ENCODE results near the gene CENPX.

The CENPX gene

DNA sequence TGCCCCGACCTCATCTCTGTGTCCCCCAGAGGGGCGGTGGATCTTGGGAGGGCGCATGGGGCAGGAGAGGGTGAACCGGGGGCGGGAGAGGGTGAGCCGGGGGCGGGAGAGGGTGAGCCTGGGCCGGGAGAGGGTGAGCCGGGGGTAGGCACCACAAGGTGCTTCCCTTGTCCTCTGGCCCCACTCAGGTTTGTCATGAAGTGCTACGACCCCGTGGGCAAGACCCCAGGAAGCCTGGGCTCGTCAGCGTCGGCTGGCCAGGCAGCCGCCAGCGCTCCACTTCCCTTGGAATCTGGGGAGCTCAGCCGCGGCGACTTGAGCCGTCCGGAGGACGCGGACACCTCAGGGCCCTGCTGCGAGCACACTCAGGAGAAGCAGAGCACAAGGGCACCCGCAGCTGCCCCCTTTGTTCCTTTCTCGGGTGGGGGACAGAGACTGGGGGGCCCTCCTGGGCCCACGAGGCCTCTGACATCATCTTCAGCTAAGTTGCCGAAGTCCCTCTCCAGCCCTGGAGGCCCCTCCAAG is 26.4 kb downstream of the CENPX start:
- TF ChIP-seq FOXM1 (IDR thresholded peaks at IDR 0.05; ENCODE audit: borderline replicate concordance, low read depth) (no peak), CEBPB (IDR thresholded peaks at IDR 0.05) (no peak), CREB1 (IDR thresholded peaks at IDR 0.05; ENCODE audit: low read depth) (no peak), EGR1 (IDR thresholded peaks at IDR 0.05) (no peak), YY1 (IDR thresholded peaks at IDR 0.05; ENCODE audit: low read depth) (no peak), NFIC (IDR thresholded peaks at IDR 0.05) (no peak), TEAD4 (IDR thresholded peaks at IDR 0.05) (no peak), TCF12 (IDR thresholded peaks at IDR 0.05; ENCODE audit: low read depth) (no peak), RAD21 (IDR thresholded peaks at IDR 0.05; ENCODE audit: low read depth) (no peak), EP300 (IDR thresholded peaks at IDR 0.05; ENCODE audit: borderline replicate concordance) (no peak), ZBTB7A (IDR thresholded peaks at IDR 0.05; ENCODE audit: low read depth) (no peak), TAF1 (IDR thresholded peaks at IDR 0.05; ENCODE audit: low read depth) (no peak)
- TF ChIP-seq, protein P1, sequence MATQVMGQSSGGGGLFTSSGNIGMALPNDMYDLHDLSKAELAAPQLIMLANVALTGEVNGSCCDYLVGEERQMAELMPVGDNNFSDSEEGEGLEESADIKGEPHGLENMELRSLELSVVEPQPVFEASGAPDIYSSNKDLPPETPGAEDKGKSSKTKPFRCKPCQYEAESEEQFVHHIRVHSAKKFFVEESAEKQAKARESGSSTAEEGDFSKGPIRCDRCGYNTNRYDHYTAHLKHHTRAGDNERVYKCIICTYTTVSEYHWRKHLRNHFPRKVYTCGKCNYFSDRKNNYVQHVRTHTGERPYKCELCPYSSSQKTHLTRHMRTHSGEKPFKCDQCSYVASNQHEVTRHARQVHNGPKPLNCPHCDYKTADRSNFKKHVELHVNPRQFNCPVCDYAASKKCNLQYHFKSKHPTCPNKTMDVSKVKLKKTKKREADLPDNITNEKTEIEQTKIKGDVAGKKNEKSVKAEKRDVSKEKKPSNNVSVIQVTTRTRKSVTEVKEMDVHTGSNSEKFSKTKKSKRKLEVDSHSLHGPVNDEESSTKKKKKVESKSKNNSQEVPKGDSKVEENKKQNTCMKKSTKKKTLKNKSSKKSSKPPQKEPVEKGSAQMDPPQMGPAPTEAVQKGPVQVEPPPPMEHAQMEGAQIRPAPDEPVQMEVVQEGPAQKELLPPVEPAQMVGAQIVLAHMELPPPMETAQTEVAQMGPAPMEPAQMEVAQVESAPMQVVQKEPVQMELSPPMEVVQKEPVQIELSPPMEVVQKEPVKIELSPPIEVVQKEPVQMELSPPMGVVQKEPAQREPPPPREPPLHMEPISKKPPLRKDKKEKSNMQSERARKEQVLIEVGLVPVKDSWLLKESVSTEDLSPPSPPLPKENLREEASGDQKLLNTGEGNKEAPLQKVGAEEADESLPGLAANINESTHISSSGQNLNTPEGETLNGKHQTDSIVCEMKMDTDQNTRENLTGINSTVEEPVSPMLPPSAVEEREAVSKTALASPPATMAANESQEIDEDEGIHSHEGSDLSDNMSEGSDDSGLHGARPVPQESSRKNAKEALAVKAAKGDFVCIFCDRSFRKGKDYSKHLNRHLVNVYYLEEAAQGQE (IDR thresholded peaks at IDR 0.05; ENCODE audit: low read depth) = no peak
- TF ChIP-seq, protein P2, sequence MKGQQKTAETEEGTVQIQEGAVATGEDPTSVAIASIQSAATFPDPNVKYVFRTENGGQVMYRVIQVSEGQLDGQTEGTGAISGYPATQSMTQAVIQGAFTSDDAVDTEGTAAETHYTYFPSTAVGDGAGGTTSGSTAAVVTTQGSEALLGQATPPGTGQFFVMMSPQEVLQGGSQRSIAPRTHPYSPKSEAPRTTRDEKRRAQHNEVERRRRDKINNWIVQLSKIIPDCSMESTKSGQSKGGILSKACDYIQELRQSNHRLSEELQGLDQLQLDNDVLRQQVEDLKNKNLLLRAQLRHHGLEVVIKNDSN (IDR thresholded peaks at IDR 0.05) = no peak
- TF ChIP-seq, protein P3, sequence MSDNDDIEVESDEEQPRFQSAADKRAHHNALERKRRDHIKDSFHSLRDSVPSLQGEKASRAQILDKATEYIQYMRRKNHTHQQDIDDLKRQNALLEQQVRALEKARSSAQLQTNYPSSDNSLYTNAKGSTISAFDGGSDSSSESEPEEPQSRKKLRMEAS (IDR thresholded peaks at IDR 0.05) = no peak

DNA sequence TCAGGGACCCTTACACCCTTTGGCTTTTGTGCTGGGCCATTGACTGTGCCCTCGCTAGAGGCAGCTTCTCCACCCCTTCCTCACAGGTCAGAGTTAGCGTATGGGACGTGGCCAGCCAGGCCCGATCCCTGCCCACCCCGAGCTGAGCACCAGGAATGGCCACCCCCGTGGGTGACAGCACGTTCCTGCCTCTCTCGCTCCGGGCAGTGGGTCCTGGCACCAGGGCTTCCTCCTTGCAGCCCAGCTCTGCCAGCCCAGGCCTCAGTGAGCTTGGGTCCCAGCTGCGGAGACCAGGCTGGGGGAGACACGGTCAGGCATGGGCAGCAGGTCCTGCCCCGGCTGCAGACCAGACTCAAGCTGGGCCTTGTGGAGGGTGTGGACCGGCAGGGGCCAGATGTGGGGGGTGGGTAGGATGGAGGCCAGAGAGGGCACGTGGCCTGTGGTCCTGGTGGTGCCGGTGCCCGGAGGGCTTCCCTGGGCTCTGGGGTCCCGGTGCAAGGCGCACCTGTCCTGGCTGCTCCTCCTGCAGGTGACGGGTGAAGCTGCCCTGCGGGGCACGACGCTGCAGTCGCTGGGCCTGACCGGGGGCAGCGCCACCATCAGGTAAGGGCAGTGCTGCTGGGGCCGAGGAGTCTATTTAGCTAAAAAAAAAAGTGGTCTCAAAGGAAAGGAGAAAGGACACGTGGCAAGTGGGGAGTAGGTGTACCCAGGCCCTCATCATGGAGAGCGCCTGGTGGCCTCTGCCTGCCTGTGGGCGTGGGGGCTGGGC is 27.0 kb downstream of the CENPX start:
- TF ChIP-seq NFIC (IDR thresholded peaks at IDR 0.05) = no peak
- TF ChIP-seq TEAD4 (IDR thresholded peaks at IDR 0.05) = no peak
- no peak for TF ChIP-seq CEBPB (IDR thresholded peaks at IDR 0.05)
- no peak for TF ChIP-seq YY1 (IDR thresholded peaks at IDR 0.05; ENCODE audit: low read depth)
- TF ChIP-seq, protein P3 (IDR thresholded peaks at IDR 0.05) = no peak

DNA sequence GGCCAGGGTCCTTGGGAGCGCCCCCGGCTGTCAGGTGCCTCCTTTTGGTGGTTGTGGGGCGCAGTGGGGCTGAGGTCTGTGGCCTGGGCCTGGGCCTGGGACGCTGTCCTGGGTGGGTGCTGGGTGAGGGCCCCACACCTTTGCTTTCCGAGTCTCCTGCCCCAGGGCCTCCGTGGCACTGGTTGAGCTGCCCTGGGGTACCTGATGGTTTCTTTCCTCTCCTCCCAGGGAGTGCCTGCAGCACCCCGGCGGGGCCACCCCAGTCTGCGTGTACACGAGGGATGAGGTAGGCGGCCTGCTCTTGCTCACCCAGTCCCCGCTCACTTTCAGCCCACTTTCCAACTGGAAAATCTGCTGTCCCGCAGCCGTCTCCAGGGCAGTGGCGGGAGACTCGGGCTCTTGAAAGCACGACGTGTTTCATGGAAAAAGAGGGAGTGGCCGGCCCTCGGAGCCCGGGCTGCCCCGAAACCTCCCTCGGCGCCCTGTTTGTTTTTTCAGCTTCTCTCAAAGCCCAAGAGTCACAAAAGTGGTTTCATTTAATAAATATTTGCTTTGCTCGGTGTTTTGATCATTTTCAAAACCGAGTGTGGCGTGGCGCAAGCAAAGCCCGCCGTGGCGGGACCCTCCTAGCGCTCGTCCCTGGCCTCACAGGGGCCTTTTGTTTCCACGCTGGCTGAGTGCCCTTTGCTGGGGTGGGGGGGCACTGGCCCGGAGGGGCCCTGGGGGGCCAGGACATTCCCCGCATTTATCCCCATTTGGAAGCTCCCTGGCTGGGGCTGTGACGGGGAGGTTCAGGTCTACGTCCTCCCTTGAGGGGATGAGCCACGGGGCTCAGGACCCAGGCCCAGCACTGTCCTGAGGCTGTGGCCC is 27.9 kb downstream of the CENPX start:
- TF ChIP-seq EGR1 (IDR thresholded peaks at IDR 0.05) (no peak), YY1 (IDR thresholded peaks at IDR 0.05; ENCODE audit: low read depth) (no peak), RAD21 (IDR thresholded peaks at IDR 0.05; ENCODE audit: low read depth) (no peak), TAF1 (IDR thresholded peaks at IDR 0.05; ENCODE audit: low read depth) (no peak), CEBPB (IDR thresholded peaks at IDR 0.05) (no peak), NFIC (IDR thresholded peaks at IDR 0.05) (no peak), EP300 (IDR thresholded peaks at IDR 0.05; ENCODE audit: borderline replicate concordance) (no peak), CREB1 (IDR thresholded peaks at IDR 0.05; ENCODE audit: low read depth) (no peak), FOXM1 (IDR thresholded peaks at IDR 0.05; ENCODE audit: borderline replicate concordance, low read depth) (no peak), TCF12 (IDR thresholded peaks at IDR 0.05; ENCODE audit: low read depth) (no peak), ZBTB7A (IDR thresholded peaks at IDR 0.05; ENCODE audit: low read depth) (no peak), TEAD4 (IDR thresholded peaks at IDR 0.05) (no peak)
- TF ChIP-seq, protein P3 (IDR thresholded peaks at IDR 0.05) = no peak
- TF ChIP-seq, protein P1 (IDR thresholded peaks at IDR 0.05; ENCODE audit: low read depth) = no peak

DNA sequence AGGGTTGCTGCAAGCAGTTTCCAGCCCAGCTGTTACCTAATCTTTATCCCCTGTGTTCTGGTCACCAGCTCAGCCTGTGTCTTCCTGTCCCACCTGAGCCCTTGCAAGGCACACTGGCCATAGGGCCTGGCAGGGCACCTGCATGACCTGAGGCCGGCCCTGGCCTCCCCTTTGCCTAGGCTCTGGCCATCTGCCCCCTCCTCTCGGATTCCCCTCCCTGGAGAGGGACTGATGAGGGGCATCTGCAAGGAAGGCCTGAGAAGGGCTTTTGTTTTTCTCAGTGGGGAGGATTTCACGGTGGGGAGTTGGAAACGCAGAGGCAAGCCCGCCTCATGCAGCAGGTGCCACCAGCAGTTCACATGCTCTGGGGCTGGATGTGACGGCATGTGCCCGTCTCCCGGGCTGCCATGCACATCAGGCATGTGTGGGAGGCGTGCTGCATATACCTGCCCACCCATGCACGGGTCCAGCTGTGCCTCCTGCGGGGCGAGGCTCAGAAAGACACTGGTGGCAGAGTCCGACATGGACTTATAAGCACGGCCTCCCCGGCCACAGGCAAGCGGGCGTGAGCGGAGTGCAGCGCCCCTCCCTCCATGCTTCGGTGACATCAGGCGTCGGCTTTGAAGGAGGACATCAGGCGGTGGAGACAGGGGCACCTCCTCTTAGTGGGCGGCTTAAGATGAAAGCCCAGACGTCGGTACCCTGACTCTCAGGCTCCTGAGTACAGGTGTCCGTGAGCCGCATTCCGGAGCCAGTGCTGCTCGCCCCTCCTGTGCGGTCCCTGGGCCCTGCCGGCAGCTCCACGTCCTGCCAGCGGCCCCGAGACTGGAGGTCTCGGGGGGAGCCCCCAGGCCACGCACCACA is 28.7 kb downstream of the CENPX start:
- TF ChIP-seq, protein P3 (IDR thresholded peaks at IDR 0.05) = no peak
- TF ChIP-seq CEBPB (IDR thresholded peaks at IDR 0.05) (no peak), EGR1 (IDR thresholded peaks at IDR 0.05) (no peak), TAF1 (IDR thresholded peaks at IDR 0.05; ENCODE audit: low read depth) (no peak), CREB1 (IDR thresholded peaks at IDR 0.05; ENCODE audit: low read depth) (no peak), TEAD4 (IDR thresholded peaks at IDR 0.05) (no peak), EP300 (IDR thresholded peaks at IDR 0.05; ENCODE audit: borderline replicate concordance) (no peak), ZBTB7A (IDR thresholded peaks at IDR 0.05; ENCODE audit: low read depth) (no peak), FOXM1 (IDR thresholded peaks at IDR 0.05; ENCODE audit: borderline replicate concordance, low read depth) (no peak), RAD21 (IDR thresholded peaks at IDR 0.05; ENCODE audit: low read depth) (no peak), YY1 (IDR thresholded peaks at IDR 0.05; ENCODE audit: low read depth) (no peak)
- TF ChIP-seq, protein P2 (IDR thresholded peaks at IDR 0.05) = no peak
- TF ChIP-seq, protein P1 (IDR thresholded peaks at IDR 0.05; ENCODE audit: low read depth) = no peak
